Astrocyte (in vitro differentiated cells and primary cell): ENCODE measurements around the gene DCLK1.

Experiments used
- CTCF ChIP-seq: IDR thresholded peaks from 2 replicates; pipeline ENCODE4 v1.5.1; 2011; ENCODE audit warnings: low read depth, mild to moderate bottlenecking, inconsistent platforms, low read length, moderate library complexity; ENCODE audit not compliant: insufficient read depth
- EZH2 ChIP-seq: IDR thresholded peaks from 2 replicates; pipeline ENCODE4 v1.6.1; 2012; ENCODE audit warnings: mild to moderate bottlenecking, low read length, inconsistent platforms; ENCODE audit not compliant: insufficient read depth

GRCh38 chr13:36006894-36007675, 124.1 kb downstream of the DCLK1 start:
- TF ChIP-seq CTCF (no peak), EZH2 (no peak)
